MCF 10A (cell line): Measurements from ENCODE around the gene MIEF1. TPM values are rescaled to one million over a fixed set of nuclear protein-coding genes. Genes with fewer than 3 reads are reported as not detected.

Experiments
- BruUV-seq: library from RNA; stranded (reverse); fragments of 400-500 nt; replicated peaks from 2 replicates; lab custom pipeline; 2021; lab: Mats Ljungman, UMichigan
- CTCF ChIA-PET: fragments of 300-600 bp; sonication (Branson Sonifier 250); formaldehyde crosslinking; extraction: SDS; loops from one replicate; lab custom pipeline; 2021; ENCODE audit warnings: antibody characterized with exemption, inconsistent platforms; lab: Yijun Ruan, JAX
- POLR2A ChIA-PET: fragments of 300-600, 350-650 bp; sonication (Branson Sonifier 250); formaldehyde crosslinking; extraction: SDS; loops from one replicate; lab custom pipeline; 2020; ENCODE audit warnings: antibody characterized with exemption, inconsistent platforms; lab: Yijun Ruan, JAX
- DNase-seq: peaks from one replicate; pipeline ENCODE4 v3.0.0-alpha.2; 2018; ENCODE audit not compliant: unreplicated experiment
- H3K27ac Mint-ChIP-seq: one replicate; pipeline ENCODE4 v1.8.0; 2022; ENCODE audit warnings: mild to moderate bottlenecking, low read depth, mixed read lengths; ENCODE audit not compliant: unreplicated experiment
- H3K27me3 Mint-ChIP-seq: one replicate; pipeline ENCODE4 v1.8.0; 2022; ENCODE audit warnings: mixed read lengths; ENCODE audit not compliant: insufficient read depth, unreplicated experiment
- H3K36me3 Mint-ChIP-seq: one replicate; pipeline ENCODE4 v1.8.0; 2022; ENCODE audit warnings: mild to moderate bottlenecking, moderate library complexity, mixed read lengths; ENCODE audit not compliant: insufficient read depth, unreplicated experiment
- H3K4me1 Mint-ChIP-seq: one replicate; pipeline ENCODE4 v1.8.0; 2022; ENCODE audit warnings: mixed read lengths; ENCODE audit not compliant: insufficient read depth, unreplicated experiment
- H3K4me3 Mint-ChIP-seq: one replicate; pipeline ENCODE4 v1.8.0; 2022; ENCODE audit warnings: mild to moderate bottlenecking, moderate library complexity, mixed read lengths; ENCODE audit not compliant: unreplicated experiment
- H3K9me3 Mint-ChIP-seq: one replicate; pipeline ENCODE4 v1.8.0; 2022; ENCODE audit warnings: mixed read lengths; ENCODE audit not compliant: unreplicated experiment
- intact Hi-C: fragments of 100-400 bp; cut with micrococcal nuclease; formaldehyde crosslinking; loops from 2 replicates; pipeline ENCODE4 v1.14.1; 2022
- total RNA-seq: library from RNA; stranded (reverse); gene quantifications from 2 replicates; pipeline ENCODE4 v1.2.3, GENCODE V29; 2022
- TF ChIP-seq, protein P1 (sequence below): fragments of 200-600 bp; IDR thresholded peaks from one replicate; pipeline ENCODE4 v1.8.0; 2022; ENCODE audit warnings: antibody characterized with exemption, mild to moderate bottlenecking; ENCODE audit not compliant: unreplicated experiment

The MIEF1 gene
- total RNA-seq, 1 experiment from 2014 or later, result 40.2 TPM

DNA sequence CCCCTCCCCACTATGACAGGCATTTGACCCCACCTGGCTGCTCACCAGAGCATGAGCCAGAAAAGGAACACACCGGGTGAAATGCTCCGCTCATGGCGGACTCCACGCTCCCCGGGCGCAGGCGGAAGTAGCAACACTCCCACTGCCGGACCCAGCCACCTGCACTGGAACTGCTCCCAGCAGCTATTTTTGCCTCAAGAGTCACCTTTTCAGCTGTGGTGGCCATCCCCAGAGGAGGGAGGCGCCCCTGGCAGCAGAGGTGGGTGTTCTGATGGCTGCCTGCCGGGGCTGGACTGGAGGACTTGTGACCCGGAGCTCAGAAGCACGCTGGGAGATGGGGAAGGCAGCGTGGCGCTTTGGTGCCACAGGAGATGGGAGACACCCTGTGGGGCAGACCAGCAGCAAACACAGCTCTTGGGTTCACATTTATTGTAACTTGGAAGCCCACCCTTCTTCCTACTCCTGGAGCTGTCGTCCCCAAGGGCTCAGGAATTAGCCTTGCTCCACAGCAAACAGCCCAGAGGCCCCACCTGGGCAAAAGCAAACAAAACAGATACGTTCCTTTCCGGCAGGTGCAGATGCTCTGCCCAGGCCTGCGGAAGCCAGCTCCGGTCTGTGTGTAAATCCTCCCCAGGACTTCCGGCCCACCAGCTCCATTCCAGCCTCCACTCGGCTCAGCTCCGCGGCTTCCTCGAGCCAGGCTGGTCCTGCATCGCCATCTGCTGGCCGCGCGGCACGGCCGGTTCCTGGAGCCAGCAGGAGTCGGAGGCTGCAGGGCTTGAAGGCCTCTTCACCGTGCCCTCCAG, 26.8 kb downstream of the MIEF1 start:
- Mint-ChIP-seq H3K27me3 (no peaks in the 10 kb centered on the region), H3K36me3 (peaks cover 69% of the 10 kb centered on the region), H3K9me3 (no peaks in the 10 kb centered on the region), H3K4me3 (peak overlapping the region; percentile 44), H3K4me1 (peaks cover 57% of the 10 kb centered on the region), H3K27ac (peak overlapping the region; percentile 47)
- TF ChIP-seq, protein P1, sequence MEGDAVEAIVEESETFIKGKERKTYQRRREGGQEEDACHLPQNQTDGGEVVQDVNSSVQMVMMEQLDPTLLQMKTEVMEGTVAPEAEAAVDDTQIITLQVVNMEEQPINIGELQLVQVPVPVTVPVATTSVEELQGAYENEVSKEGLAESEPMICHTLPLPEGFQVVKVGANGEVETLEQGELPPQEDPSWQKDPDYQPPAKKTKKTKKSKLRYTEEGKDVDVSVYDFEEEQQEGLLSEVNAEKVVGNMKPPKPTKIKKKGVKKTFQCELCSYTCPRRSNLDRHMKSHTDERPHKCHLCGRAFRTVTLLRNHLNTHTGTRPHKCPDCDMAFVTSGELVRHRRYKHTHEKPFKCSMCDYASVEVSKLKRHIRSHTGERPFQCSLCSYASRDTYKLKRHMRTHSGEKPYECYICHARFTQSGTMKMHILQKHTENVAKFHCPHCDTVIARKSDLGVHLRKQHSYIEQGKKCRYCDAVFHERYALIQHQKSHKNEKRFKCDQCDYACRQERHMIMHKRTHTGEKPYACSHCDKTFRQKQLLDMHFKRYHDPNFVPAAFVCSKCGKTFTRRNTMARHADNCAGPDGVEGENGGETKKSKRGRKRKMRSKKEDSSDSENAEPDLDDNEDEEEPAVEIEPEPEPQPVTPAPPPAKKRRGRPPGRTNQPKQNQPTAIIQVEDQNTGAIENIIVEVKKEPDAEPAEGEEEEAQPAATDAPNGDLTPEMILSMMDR, result peak; percentile 94
- peak; percentile 83 for DNase-seq
- ChIA-PET POLR2A (interaction anchor here (0.6 to 5.1 kb wide), 15 partner anchors 8 to 1501 kb away, joined by 3 to 85 read pairs (median 3); partner anchors contain the start of genes ATF4, MIEF1, RPL3 and TNRC6B), CTCF (interaction anchor here (0.5 to 26.5 kb wide), 15 partner anchors 9 to 1347 kb away, joined by 3 to 471 read pairs (median 5); partner anchors contain the start of genes ATF4 and MIEF1)
- intact Hi-C loops, result loop anchor here (1.0 to 10.0 kb wide), 2 partner anchors 36 to 354 kb away; no protein-coding TSS in a partner anchor
- BruUV-seq, result TSS peak; percentile 54

DNA sequence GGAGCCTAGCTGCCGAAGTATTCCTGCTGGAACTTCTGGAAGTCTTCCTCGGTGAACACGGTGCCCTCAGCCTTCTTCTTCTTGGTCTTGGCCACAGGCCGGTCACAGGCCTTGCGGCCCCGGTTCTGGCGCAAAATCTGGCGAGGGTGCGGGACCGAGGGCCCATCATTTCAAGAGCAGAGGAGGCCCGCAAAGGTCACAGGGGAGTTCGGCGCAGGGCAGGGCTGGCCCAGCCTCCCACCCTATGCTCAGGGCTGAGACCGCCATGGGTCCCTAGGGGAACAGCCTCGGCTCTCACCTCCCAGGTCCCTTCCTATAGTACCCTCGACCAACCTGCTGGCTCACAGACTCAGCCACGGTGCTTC, 27.4 kb downstream of the MIEF1 start:
- TF ChIP-seq, protein P1, result no peak
- CTCF ChIA-PET, result interaction anchor here (0.5 to 26.5 kb wide), 13 partner anchors 9 to 877 kb away, joined by 3 to 471 read pairs (median 5); partner anchors contain the start of genes ATF4 and MIEF1
- peaks cover 56% of the 10 kb centered on the region for H3K4me1 Mint-ChIP-seq

DNA sequence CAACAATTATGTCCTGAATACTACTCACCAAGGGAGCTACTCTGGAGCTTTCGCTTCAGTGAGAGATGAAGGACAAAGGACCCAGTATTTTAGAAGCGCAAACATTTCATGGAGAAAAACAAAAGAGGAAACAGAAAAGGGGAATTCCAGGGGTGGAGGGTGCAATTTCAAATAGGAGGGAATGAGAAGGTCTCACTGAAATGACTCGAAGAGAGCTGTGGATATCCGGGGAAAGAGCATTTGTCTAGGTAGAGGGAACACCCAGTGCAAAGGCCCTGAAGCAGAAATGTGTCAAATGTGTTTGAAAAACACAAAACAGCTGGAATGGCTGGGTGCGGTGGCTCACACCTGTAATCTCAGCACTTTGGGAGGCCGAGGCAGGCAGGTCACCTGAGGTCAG, 28.0 kb downstream of the MIEF1 start:
- peaks cover 51% of the 10 kb centered on the region for H3K4me1 Mint-ChIP-seq
- CTCF ChIA-PET, result interaction anchor here (0.6 to 26.5 kb wide), 14 partner anchors 8 to 876 kb away, joined by 3 to 471 read pairs (median 4); no protein-coding TSS in a partner anchor
- peak overlapping the region; percentile 52 for H3K4me3 Mint-ChIP-seq
- POLR2A ChIA-PET, result interaction anchor here (2.0 to 5.1 kb wide), 5 partner anchors 10 to 514 kb away, joined by 6 to 85 read pairs (median 21); partner anchors contain the start of genes ATF4, MIEF1 and RPL3
- no peak for DNase-seq
- peaks cover 56% of the 10 kb centered on the region for H3K36me3 Mint-ChIP-seq
- intact Hi-C loops, result loop anchor here (5.0 kb wide), 2 partner anchors 512 to 647 kb away; partner anchors contain the start of gene TNRC6B
- TF ChIP-seq, protein P1, result no peak
- H3K27ac Mint-ChIP-seq, result no peak overlapping the region
- H3K9me3 Mint-ChIP-seq, result no peaks in the 10 kb centered on the region
- no TSS peak for BruUV-seq
- no peaks in the 10 kb centered on the region for H3K27me3 Mint-ChIP-seq

More for the DNA sequence above, 27.4 kb downstream of the MIEF1 start:
- Mint-ChIP-seq H3K4me3 (peak overlapping the region; percentile 52), H3K9me3 (no peaks in the 10 kb centered on the region), H3K36me3 (peaks cover 63% of the 10 kb centered on the region), H3K27me3 (no peaks in the 10 kb centered on the region), H3K27ac (peak overlapping the region; percentile 47)
- POLR2A ChIA-PET, result interaction anchor here (0.7 to 5.1 kb wide), 13 partner anchors 9 to 818 kb away, joined by 3 to 85 read pairs (median 3); partner anchors contain the start of genes ATF4, MIEF1, RPL3 and TNRC6B
- DNase-seq, result no peak
- intact Hi-C loops, result loop anchor here (1.0 to 10.0 kb wide), 2 partner anchors 36 to 355 kb away; no protein-coding TSS in a partner anchor
- BruUV-seq, result no TSS peak
